Adipocyte (in vitro differentiated cells): Measurements from ENCODE around the gene FUT4.
"Not testable (repeated sequence)": the region's sequence is repeated elsewhere in the genome, so short reads cannot be mapped to it uniquely, and the experiment has no call there.

Experiments used
- DNase-seq: peaks from one replicate; pipeline ENCODE4 v3.0.0-alpha.2; 2015; ENCODE audit warnings: low read depth
- H3K27me3 ChIP-seq: replicated peaks from 2 replicates; pipeline ENCODE4 v1.7.0; 2013; ENCODE audit warnings: mild to moderate bottlenecking, low read length, moderate library complexity; ENCODE audit not compliant: control insufficient read depth, insufficient read depth
- H3K36me3 ChIP-seq: 2 replicates; pipeline ENCODE4 v1.7.0; 2013; ENCODE audit warnings: low read length, mild to moderate bottlenecking, moderate library complexity; ENCODE audit not compliant: control insufficient read depth, insufficient read depth, severe bottlenecking
- H3K4me1 ChIP-seq: 2 replicates; pipeline ENCODE4 v1.7.0; 2013; ENCODE audit warnings: mild to moderate bottlenecking, low read length, moderate library complexity; ENCODE audit not compliant: control insufficient read depth, insufficient read depth
- H3K4me3 ChIP-seq: 2 replicates; pipeline ENCODE4 v1.7.0; 2013; ENCODE audit warnings: mild to moderate bottlenecking, low read length, moderate library complexity
- H3K9ac ChIP-seq: 2 replicates; pipeline ENCODE4 v1.7.0; 2013; ENCODE audit warnings: mild to moderate bottlenecking, low read length, moderate library complexity
- H3K9me3 ChIP-seq: 2 replicates; pipeline ENCODE4 v1.7.0; 2013; ENCODE audit warnings: mild to moderate bottlenecking, low read length, moderate library complexity; ENCODE audit not compliant: control insufficient read depth

Gene FUT4

DNA sequence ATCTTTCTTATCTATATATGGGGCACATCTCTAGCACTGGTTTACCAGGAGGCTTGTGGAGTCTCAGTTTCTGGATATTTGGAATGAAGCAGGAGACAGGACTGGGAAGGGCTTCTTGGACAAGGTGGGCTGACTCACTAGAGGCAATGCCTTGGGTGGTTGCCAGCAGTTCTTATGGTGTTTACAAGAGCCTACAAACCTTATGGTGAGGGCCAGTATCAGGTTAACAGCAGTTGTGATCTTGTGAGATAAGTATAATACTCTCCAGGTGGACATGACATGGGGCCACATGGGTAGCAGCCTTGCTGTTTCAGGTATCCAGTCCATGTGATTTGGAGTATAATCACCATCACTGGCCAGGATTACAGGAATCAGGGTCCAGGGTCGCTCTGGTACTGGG, 10.2 kb downstream of the FUT4 start:
- no peaks in the 10 kb centered on the region for H3K9me3 ChIP-seq
- DNase-seq, result no peak
- no peaks in the 10 kb centered on the region for H3K36me3 ChIP-seq
- H3K4me1 ChIP-seq, result peaks cover 22% of the 10 kb centered on the region
- H3K4me3 ChIP-seq, result no peak overlapping the region
- no peak overlapping the region for H3K9ac ChIP-seq
- H3K27me3 ChIP-seq, result no peaks in the 10 kb centered on the region

- H3K4me3 ChIP-seq, DNase-seq: not testable (repeated sequence)
Observed at GRCh38 chr11:94555752-94556329, 12.1 kb downstream of the FUT4 start.

DNA sequence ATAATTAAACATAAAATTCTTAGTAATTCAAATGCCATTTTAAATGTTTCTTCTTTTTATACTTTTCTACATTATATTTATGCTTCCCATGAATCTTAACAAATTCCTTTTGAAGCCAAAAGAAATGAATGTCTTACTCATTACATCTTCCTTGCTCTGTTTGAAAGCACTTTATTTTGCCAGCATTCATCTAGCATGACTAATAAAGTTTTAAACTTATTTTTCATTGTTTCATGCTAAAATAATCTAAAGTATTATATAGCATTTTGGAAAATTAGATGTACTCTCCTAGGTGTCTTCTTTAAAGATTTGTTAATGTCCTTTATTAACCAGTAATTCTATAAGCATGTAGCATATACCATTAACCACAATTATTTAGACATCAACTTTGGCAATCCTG, 13.7 kb downstream of the FUT4 start:
- H3K9ac ChIP-seq, result no peak overlapping the region
- H3K9me3 ChIP-seq, result no peaks in the 10 kb centered on the region
- DNase-seq, result peak; percentile 43
- H3K36me3 ChIP-seq, result no peaks in the 10 kb centered on the region
- no peak overlapping the region for H3K4me3 ChIP-seq
- no peaks in the 10 kb centered on the region for H3K27me3 ChIP-seq
- peaks cover 22% of the 10 kb centered on the region for H3K4me1 ChIP-seq

More at GRCh38 chr11:94555752-94556329, 12.1 kb downstream of the FUT4 start:
- H3K36me3 ChIP-seq, H3K9me3 ChIP-seq, H3K27me3 ChIP-seq, H3K9ac ChIP-seq: not testable (repeated sequence)
- H3K4me1 ChIP-seq, result peaks cover 22% of the 10 kb centered on the region

DNA sequence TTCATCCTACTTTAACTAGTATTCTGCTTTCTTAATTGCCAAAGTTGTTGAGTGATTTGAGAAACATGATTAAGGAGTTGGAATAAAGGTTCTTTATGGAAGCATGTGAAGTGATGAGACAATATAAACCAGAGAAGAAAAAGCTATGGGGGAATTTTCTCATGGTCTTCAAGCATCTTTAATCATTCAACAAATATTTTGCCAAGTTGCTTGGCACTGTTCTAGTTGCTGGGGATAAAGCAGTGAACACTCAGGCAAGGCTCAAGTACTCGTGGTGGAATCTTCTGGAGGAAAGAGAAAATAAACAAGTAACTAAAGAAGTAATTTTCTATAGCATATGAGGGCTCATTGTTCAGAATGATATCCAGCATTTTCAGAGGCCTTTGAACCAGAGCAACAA, 14.3 kb downstream of the FUT4 start:
- peak overlapping the region; percentile 17 for H3K9ac ChIP-seq
- H3K36me3 ChIP-seq, result no peaks in the 10 kb centered on the region
- H3K9me3 ChIP-seq, result no peaks in the 10 kb centered on the region
- no peak overlapping the region for H3K4me3 ChIP-seq
- DNase-seq, result peak; percentile 35
- peaks cover 23% of the 10 kb centered on the region for H3K4me1 ChIP-seq
- no peaks in the 10 kb centered on the region for H3K27me3 ChIP-seq

GRCh38 chr11:94558468-94558867, 14.7 kb downstream of the FUT4 start:
- Histone ChIP-seq H3K4me1 (peaks cover 28% of the 10 kb centered on the region), H3K9ac (no peak overlapping the region)
- DNase-seq, result no peak

DNA sequence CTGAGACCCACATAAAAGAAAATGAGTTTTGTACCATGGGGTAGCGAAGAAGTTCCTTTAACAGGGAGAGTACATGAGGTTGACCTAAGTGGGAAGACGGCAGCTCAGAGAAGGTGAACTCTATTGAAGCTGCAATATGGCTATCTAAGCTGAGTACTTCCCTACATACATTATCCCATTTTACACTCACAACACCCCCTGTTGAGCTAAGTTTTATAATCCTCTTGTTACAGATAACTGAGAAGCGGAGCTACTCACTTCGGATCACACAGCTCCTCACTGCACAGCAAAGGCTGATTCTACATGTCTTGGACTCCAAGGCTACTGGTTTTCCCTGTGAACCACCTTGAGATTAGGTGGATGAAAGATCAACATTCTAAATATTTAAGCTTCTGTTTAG, 15.2 kb downstream of the FUT4 start:
- Histone ChIP-seq H3K9ac (no peak overlapping the region), H3K27me3 (no peaks in the 10 kb centered on the region), H3K9me3 (no peaks in the 10 kb centered on the region), H3K4me1 (peaks cover 32% of the 10 kb centered on the region), H3K4me3 (no peak overlapping the region), H3K36me3 (no peaks in the 10 kb centered on the region)
- DNase-seq, result no peak

More at GRCh38 chr11:94558468-94558867, 14.7 kb downstream of the FUT4 start:
- Histone ChIP-seq H3K9me3 (no peaks in the 10 kb centered on the region), H3K36me3 (no peaks in the 10 kb centered on the region), H3K4me3 (no peak overlapping the region), H3K27me3 (no peaks in the 10 kb centered on the region)

GRCh38 chr11:94559361-94559760, 15.6 kb downstream of the FUT4 start:
- Histone ChIP-seq H3K27me3 (no peaks in the 10 kb centered on the region), H3K36me3 (no peaks in the 10 kb centered on the region), H3K9me3 (no peaks in the 10 kb centered on the region), H3K4me3 (no peak overlapping the region), H3K9ac (no peak overlapping the region), H3K4me1 (peaks cover 33% of the 10 kb centered on the region)
- DNase-seq, result no peak

- Histone ChIP-seq H3K27me3 (no peaks in the 10 kb centered on the region), H3K4me3 (no peak overlapping the region), H3K36me3 (no peaks in the 10 kb centered on the region), H3K9ac (no peak overlapping the region), H3K9me3 (no peaks in the 10 kb centered on the region), H3K4me1 (peaks cover 33% of the 10 kb centered on the region)
- no peak for DNase-seq
Observed at GRCh38 chr11:94560834-94561233, 17.1 kb downstream of the FUT4 start.

GRCh38 chr11:94563176-94563847, 19.6 kb downstream of the FUT4 start:
- no peaks in the 10 kb centered on the region for H3K9me3 ChIP-seq
- DNase-seq, result peak; percentile 67
- H3K4me3 ChIP-seq, result no peak overlapping the region
- no peaks in the 10 kb centered on the region for H3K27me3 ChIP-seq
- H3K4me1 ChIP-seq, result peaks cover 15% of the 10 kb centered on the region
- H3K9ac ChIP-seq, result no peak overlapping the region
- H3K36me3 ChIP-seq, result no peaks in the 10 kb centered on the region

GRCh38 chr11:94563848-94564467, 20.2 kb downstream of the FUT4 start:
- Histone ChIP-seq H3K4me1 (peaks cover 12% of the 10 kb centered on the region), H3K9me3 (no peaks in the 10 kb centered on the region), H3K4me3 (no peak overlapping the region), H3K9ac (no peak overlapping the region), H3K27me3 (no peaks in the 10 kb centered on the region), H3K36me3 (no peaks in the 10 kb centered on the region)
- no peak for DNase-seq

GRCh38 chr11:94567181-94567670, 23.5 kb downstream of the FUT4 start, which contains the start of gene PIWIL4:
TSS of gene PIWIL4 (plus strand) at chr11:94567368. CDS start at chr11:94567519, 151 bp downstream.
- H3K9me3 ChIP-seq, result no peaks in the 10 kb centered on the region
- DNase-seq, result no peak
- no peak within 1 kb of the TSS for H3K4me3 ChIP-seq
- H3K9ac ChIP-seq, result no peak within 1 kb of the TSS
- H3K4me1 ChIP-seq, result peaks cover 12% of the 10 kb centered on the region
- no peaks in the 10 kb centered on the region for H3K27me3 ChIP-seq
- H3K36me3 ChIP-seq, result no peaks in the 10 kb centered on the region
